ENCODE measurements around the gene ORM1.

The ORM1 gene

DNA sequence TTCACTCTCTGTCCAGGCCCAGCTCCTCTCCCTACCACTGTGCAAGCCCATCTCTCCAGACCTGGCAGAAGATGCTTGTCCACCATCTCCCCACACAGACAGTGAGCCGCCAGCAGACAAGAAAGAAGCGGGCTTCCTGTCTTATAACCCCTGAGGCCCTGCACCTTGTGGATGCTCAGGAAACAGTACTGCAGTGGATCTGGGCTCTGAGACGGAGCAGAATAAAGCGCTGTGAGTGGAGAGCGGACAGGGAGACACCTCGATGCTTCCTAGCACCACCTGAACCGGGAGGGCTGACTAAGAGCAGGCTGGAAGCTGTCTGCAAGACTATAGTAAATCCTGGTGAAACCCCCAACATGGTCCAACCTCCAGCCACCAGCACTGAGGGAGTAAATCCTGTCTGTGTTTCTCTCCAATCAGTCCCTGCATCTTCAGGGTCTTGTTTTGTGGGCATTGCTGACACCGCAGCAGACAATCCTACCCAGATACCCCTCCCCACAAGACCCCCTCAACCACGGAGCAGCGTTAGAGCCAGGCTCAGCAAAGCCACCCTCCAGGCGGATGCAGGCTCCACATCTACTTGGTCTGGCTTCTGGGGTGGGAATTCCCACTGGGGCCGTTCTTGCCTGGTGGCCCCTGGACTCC lies 25.5 kb downstream of the ORM1 start:
- Histone ChIP-seq H2BK5ac (ENCODE audit: low read length) (no peak overlapping the region), H3K4me1 (ENCODE audit: control insufficient read depth, low read depth, low read length) (peaks cover 3% of the 10 kb centered on the region), H2BK120ac (ENCODE audit: low read depth, low read length) (no peak overlapping the region), H3K56ac (ENCODE audit: low read length) (no peak overlapping the region), H3K79me1 (ENCODE audit: low read length) (no peaks in the 10 kb centered on the region), H3K4ac (ENCODE audit: low read depth, low read length) (peak overlapping the region; percentile 39), H3K23ac (ENCODE audit: low read length) (no peak overlapping the region), H4K5ac (ENCODE audit: low read length) (no peak overlapping the region), H2BK15ac (replicated peaks; ENCODE audit: low read depth) (no peak overlapping the region), H3K27me3 (ENCODE audit: insufficient read depth, low read length, poor library complexity) (no peaks in the 10 kb centered on the region), H3K79me2 (ENCODE audit: control insufficient read depth, insufficient read depth, low read length) (no peaks in the 10 kb centered on the region), H3K36me3 (ENCODE audit: control insufficient read depth, insufficient read depth, low read length) (no peaks in the 10 kb centered on the region), H2AK5ac (ENCODE audit: low read length) (no peak overlapping the region), H4K8ac (ENCODE audit: low read depth, low read length) (no peak overlapping the region), H3K27ac (ENCODE audit: low read depth, low read length) (no peak overlapping the region), H3K4me2 (ENCODE audit: low read length) (no peak overlapping the region), H3K18ac (ENCODE audit: low read length) (no peak overlapping the region), H3K9ac (ENCODE audit: low read length) (peak overlapping the region; percentile 19), H3K4me3 (ENCODE audit: low read length) (no peak overlapping the region)
- no CpG with 5 or more reads among the region's 12 CpGs for WGBS (ENCODE audit: extremely low coverage, insufficient coverage, low lambda C conversion rate)
- DNase-seq, result no peak

DNA sequence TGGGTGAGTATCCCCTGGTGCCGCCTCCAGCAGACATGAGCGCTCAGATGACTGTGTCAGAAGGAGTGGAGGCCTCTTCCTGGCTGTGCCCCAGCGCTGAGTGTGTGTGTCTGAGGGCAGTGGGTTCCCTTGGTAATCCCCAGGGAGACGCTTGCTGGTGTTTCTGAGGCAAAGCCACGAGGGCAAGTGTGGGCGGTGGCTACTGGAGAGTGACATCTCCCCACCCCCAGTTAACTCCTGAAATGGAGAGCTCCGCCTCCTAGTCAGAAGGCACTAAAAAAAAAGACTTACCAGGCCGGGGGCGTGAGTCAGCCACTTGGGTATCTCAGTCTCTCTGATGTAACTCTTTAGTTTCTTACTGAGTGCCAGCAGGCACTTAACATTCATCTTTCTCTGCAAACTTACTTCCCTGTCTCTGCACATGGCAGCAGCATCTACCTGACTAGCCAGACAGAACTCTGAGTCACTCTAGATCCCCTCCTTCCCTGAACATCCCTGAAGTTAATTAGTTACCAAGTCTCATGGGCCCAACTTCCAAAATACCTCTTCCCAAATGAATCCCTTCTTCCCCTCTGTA lies 26.1 kb downstream of the ORM1 start:
- H3K4me1 ChIP-seq (ENCODE audit: control insufficient read depth, low read depth, low read length), result peaks cover 3% of the 10 kb centered on the region
- H3K36me3 ChIP-seq (ENCODE audit: control insufficient read depth, insufficient read depth, low read length), result no peaks in the 10 kb centered on the region
- H3K4me3 ChIP-seq (ENCODE audit: low read length), result no peak overlapping the region
- H3K4me2 ChIP-seq (ENCODE audit: low read length), result no peak overlapping the region
- H3K4ac ChIP-seq (ENCODE audit: low read depth, low read length), result peak overlapping the region; percentile 39
- WGBS (ENCODE audit: extremely low coverage, insufficient coverage, low lambda C conversion rate), result no CpG with 5 or more reads among the region's 9 CpGs
- no peak overlapping the region for H2AK5ac ChIP-seq (ENCODE audit: low read length)
- no peak overlapping the region for H4K5ac ChIP-seq (ENCODE audit: low read length)
- no peak overlapping the region for H2BK5ac ChIP-seq (ENCODE audit: low read length)
- no peak overlapping the region for H3K23ac ChIP-seq (ENCODE audit: low read length)
- H3K79me2 ChIP-seq (ENCODE audit: control insufficient read depth, insufficient read depth, low read length), result no peaks in the 10 kb centered on the region
- H3K27ac ChIP-seq (ENCODE audit: low read depth, low read length), result peak overlapping the region; percentile 40
- H3K79me1 ChIP-seq (ENCODE audit: low read length), result no peaks in the 10 kb centered on the region
- peak; percentile 97 for DNase-seq
- no peak overlapping the region for H2BK120ac ChIP-seq (ENCODE audit: low read depth, low read length)
- no peak overlapping the region for H4K8ac ChIP-seq (ENCODE audit: low read depth, low read length)
- H3K56ac ChIP-seq (ENCODE audit: low read length), result peak overlapping the region; percentile 59
- peak overlapping the region; percentile 19 for H3K9ac ChIP-seq (ENCODE audit: low read length)
- H3K27me3 ChIP-seq (ENCODE audit: insufficient read depth, low read length, poor library complexity), result no peaks in the 10 kb centered on the region
- H3K18ac ChIP-seq (ENCODE audit: low read length), result peak overlapping the region; percentile 16
- no peak overlapping the region for H2BK15ac ChIP-seq (replicated peaks; ENCODE audit: low read depth)

DNA sequence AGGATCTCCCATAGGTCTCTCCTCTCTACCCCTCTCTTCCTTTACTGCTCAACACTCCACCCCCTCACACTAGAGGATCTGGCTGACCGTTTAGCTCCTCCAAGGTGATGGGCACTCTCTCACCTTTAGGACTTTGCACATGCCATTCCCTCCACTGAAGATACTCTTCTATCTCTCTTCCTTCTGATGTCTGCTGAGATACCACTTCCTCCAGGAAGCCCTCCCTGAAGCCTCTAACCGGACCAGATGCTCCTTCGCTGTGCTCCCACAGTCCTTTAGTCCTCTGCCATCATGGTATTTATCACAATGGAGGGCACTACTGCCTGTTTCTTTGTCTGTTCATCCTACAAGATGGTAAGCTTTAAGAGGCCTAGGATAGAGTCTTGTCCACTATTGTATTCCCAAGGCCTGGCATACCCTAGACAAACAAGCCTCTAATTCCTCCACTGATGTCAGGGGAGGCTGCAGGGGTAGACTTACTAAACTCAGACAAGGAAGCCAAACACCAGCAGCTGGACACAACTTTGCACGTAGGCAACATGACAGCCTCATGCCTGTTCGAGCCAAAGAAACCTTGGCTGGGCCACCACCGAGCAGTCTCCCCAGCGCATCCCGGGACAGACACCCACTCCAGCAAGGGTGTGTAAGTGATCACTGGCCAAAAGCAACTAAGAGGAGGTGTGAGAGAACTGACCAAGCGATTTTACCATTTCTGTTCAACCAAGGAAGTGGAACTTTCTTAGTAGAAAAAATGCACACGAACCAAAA lies 27.0 kb downstream of the ORM1 start:
- no peak for DNase-seq
- Histone ChIP-seq H3K27ac (ENCODE audit: low read depth, low read length) (peak overlapping the region; percentile 40), H3K9ac (ENCODE audit: low read length) (no peak overlapping the region), H2BK5ac (ENCODE audit: low read length) (no peak overlapping the region), H4K8ac (ENCODE audit: low read depth, low read length) (no peak overlapping the region), H3K4me3 (ENCODE audit: low read length) (no peak overlapping the region), H3K4ac (ENCODE audit: low read depth, low read length) (peak overlapping the region; percentile 38), H3K18ac (ENCODE audit: low read length) (peak overlapping the region; percentile 16), H3K27me3 (ENCODE audit: insufficient read depth, low read length, poor library complexity) (no peaks in the 10 kb centered on the region), H3K4me2 (ENCODE audit: low read length) (no peak overlapping the region), H4K5ac (ENCODE audit: low read length) (no peak overlapping the region), H3K56ac (ENCODE audit: low read length) (peak overlapping the region; percentile 59), H2AK5ac (ENCODE audit: low read length) (peak overlapping the region; percentile 18), H3K79me1 (ENCODE audit: low read length) (no peaks in the 10 kb centered on the region), H3K36me3 (ENCODE audit: control insufficient read depth, insufficient read depth, low read length) (no peaks in the 10 kb centered on the region), H3K4me1 (ENCODE audit: control insufficient read depth, low read depth, low read length) (peaks cover 3% of the 10 kb centered on the region), H2BK120ac (ENCODE audit: low read depth, low read length) (no peak overlapping the region), H3K79me2 (ENCODE audit: control insufficient read depth, insufficient read depth, low read length) (no peaks in the 10 kb centered on the region), H3K23ac (ENCODE audit: low read length) (no peak overlapping the region), H2BK15ac (replicated peaks; ENCODE audit: low read depth) (no peak overlapping the region)
- WGBS (ENCODE audit: extremely low coverage, insufficient coverage, low lambda C conversion rate), result no CpG with 5 or more reads among the region's 10 CpGs

DNA sequence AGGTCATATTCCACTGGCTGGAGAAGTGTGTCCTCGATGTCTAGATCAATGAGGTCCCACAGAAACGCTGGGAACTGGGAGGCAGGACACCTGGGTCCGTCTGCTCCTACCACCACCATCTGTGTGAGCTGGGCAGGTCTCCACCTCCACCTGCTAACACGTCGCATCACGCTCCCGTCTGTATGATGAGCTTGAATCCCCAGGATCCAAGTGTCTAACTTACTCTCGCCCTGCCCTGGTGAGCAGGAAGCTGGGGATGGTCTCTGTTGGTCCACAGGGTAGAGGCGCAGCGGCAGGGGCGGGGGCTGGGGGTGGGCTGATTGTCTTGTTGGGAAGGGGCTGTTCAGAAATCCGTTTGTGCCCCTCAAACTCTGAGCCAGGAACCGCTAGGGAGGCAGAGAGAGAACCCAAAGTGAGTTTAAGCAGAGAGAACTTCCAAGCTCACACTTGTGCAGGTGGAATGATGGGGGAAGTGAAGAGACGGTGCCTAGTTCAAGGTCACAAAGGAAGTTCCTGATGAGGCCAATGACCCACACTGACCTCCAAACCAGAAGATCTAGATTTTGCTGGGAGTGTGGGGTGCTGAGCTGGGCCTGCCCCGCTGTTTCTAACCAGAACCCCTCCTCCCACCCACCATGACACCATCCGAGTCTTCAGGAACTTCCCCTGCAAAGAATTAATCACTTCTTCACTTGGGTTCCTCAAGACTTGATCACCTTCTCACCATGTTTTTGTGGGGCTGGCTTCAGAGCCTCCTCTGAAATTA lies 27.9 kb downstream of the ORM1 start:
- no peak overlapping the region for H3K4me3 ChIP-seq (ENCODE audit: low read length)
- no peak overlapping the region for H3K18ac ChIP-seq (ENCODE audit: low read length)
- no peak overlapping the region for H2AK5ac ChIP-seq (ENCODE audit: low read length)
- peaks cover 3% of the 10 kb centered on the region for H3K4me1 ChIP-seq (ENCODE audit: control insufficient read depth, low read depth, low read length)
- no peak overlapping the region for H2BK15ac ChIP-seq (replicated peaks; ENCODE audit: low read depth)
- H3K56ac ChIP-seq (ENCODE audit: low read length), result no peak overlapping the region
- H3K4ac ChIP-seq (ENCODE audit: low read depth, low read length), result no peak overlapping the region
- no peaks in the 10 kb centered on the region for H3K79me2 ChIP-seq (ENCODE audit: control insufficient read depth, insufficient read depth, low read length)
- H2BK5ac ChIP-seq (ENCODE audit: low read length), result no peak overlapping the region
- H3K36me3 ChIP-seq (ENCODE audit: control insufficient read depth, insufficient read depth, low read length), result no peaks in the 10 kb centered on the region
- no peaks in the 10 kb centered on the region for H3K79me1 ChIP-seq (ENCODE audit: low read length)
- no peaks in the 10 kb centered on the region for H3K27me3 ChIP-seq (ENCODE audit: insufficient read depth, low read length, poor library complexity)
- no peak overlapping the region for H2BK120ac ChIP-seq (ENCODE audit: low read depth, low read length)
- H3K9ac ChIP-seq (ENCODE audit: low read length), result no peak overlapping the region
- H3K4me2 ChIP-seq (ENCODE audit: low read length), result no peak overlapping the region
- H3K27ac ChIP-seq (ENCODE audit: low read depth, low read length), result no peak overlapping the region
- WGBS (ENCODE audit: extremely low coverage, insufficient coverage, low lambda C conversion rate), result no CpG with 5 or more reads among the region's 16 CpGs
- no peak for DNase-seq
- H4K5ac ChIP-seq (ENCODE audit: low read length), result no peak overlapping the region
- no peak overlapping the region for H3K23ac ChIP-seq (ENCODE audit: low read length)
- H4K8ac ChIP-seq (ENCODE audit: low read depth, low read length), result no peak overlapping the region

DNA sequence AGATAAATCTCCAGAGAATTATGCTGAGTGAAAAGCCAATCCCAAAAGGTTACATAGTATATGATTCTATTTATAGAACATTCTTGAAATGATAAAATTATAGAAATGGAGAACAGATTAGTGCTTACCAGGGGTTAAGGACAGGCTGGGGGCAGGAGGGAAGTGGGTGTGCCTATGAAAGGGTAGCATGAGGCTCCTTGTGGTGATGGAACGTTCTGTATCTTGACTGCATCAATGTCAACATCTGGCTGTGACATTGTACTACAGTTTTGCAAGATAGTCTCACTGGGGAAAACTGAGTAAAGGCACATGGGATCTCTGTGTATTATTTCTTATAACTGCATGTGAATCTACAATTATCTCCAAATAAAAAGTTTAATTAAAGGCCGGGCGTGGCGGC lies 29.0 kb downstream of the ORM1 start:
- Histone ChIP-seq H3K9ac (ENCODE audit: low read length) (no peak overlapping the region), H3K4me1 (ENCODE audit: control insufficient read depth, low read depth, low read length) (peaks cover 3% of the 10 kb centered on the region), H2BK15ac (replicated peaks; ENCODE audit: low read depth) (no peak overlapping the region), H3K36me3 (ENCODE audit: control insufficient read depth, insufficient read depth, low read length) (no peaks in the 10 kb centered on the region), H3K79me1 (ENCODE audit: low read length) (no peaks in the 10 kb centered on the region), H3K79me2 (ENCODE audit: control insufficient read depth, insufficient read depth, low read length) (no peaks in the 10 kb centered on the region), H3K18ac (ENCODE audit: low read length) (no peak overlapping the region), H3K4me3 (ENCODE audit: low read length) (no peak overlapping the region), H2BK120ac (ENCODE audit: low read depth, low read length) (no peak overlapping the region), H3K27ac (ENCODE audit: low read depth, low read length) (no peak overlapping the region), H2BK5ac (ENCODE audit: low read length) (no peak overlapping the region), H4K8ac (ENCODE audit: low read depth, low read length) (no peak overlapping the region), H3K4me2 (ENCODE audit: low read length) (no peak overlapping the region), H3K27me3 (ENCODE audit: insufficient read depth, low read length, poor library complexity) (no peaks in the 10 kb centered on the region), H3K56ac (ENCODE audit: low read length) (no peak overlapping the region), H3K23ac (ENCODE audit: low read length) (no peak overlapping the region), H4K5ac (ENCODE audit: low read length) (no peak overlapping the region), H2AK5ac (ENCODE audit: low read length) (no peak overlapping the region), H3K4ac (ENCODE audit: low read depth, low read length) (no peak overlapping the region)
- no peak for DNase-seq
- WGBS (ENCODE audit: extremely low coverage, insufficient coverage, low lambda C conversion rate), result no CpG with 5 or more reads among the region's 4 CpGs

Data from mesendoderm (in vitro differentiated cells).